ENCODE data around the gene STK39.

Gene STK39

DNA sequence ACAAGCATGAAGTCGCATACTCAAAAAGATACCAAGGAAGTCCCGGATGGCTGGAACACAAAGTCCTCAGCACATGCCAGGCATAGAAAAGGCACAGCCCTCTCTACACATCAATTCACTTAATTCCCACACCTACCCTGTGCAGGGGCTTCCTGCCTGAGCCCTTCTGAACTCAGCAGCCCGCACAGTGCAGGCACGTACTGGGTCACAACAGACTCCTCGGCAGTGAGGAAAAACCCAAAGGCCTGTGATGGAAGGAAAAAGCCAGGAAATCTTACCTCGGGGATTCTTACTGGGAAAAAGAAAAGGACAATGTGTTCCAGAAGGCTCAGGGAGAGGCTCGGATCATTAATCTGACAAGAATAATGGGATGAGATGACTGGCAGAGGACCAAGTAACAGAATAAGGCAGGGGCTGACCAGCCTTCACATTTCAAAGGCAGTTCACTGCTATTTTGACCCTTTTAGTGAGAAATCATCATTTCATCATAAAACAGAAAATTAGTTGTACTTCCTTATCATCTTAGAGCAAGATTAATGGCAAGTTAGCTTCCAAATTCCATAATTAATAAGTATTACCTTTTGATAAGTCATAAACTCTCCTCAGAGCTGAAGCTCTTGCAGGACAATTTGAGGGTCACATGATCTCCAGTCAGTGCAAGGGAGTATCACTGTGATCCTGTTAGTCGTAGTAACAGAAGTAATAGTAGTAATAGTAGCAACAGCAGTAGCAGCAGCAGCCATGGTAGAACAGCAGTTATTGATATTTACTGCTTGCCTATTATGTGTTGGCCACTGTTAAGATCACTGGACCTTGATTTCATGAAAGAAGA is 87.4 kb downstream of the STK39 start:
- no peak for DNase-seq (ENCODE audit: low spot score)

DNA sequence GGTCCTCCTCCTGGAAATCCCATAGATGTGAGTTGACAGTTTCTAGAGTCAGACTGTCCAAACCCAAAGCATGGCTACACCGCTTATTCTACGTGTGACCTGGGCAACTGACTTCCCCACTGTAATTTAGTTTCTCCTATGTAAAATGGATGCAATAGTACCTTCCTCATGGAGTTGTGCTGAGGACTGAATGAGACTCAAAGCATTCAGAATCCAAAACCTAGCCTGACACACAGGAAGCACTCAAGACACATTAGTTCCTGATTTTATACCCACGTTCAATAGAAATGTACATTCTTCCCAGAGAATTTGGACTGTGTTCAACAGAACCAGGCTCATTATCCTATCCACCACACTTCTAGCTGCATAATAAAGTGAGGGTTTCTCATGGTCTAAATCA is 88.8 kb downstream of the STK39 start:
- DNase-seq (ENCODE audit: low spot score), result peak; percentile 7

DNA sequence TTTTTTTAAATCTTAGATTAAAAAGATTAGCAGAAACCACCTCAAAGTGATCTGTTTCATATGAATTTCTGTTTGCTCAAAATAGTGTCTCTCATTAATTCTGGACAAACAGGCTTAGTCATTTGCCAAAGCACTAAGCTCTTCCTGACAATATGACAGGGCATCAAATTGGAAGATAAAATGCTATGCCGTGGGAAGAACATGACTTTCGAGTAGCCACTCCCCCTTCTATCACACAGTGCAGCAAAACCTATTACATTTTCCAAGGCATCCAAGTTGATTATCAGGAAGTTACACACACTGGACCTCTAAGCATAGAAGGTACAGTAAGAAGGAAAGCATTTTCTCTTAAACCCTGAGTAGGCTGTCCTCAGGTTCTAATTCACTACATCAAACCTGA is 89.5 kb downstream of the STK39 start:
- peak; percentile 21 for DNase-seq (ENCODE audit: low spot score)

DNA sequence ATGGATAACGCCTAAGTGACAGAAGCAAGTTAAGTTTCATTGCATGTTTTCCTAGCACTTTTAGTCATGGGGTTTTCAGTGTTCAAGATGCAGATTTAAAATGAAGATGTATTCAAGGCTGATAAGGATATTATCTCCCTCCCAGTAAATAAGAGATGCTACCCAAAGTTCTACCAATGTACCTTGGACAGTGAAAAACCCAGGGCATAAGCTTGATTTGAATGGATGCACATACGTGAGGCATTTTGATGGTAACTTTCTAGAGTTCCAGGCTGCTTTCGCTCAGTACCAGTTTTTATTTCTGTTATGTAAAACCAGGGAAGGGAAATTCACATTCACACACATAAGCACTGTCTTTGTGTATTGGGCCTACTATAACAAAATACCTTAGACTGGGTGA is 90.3 kb downstream of the STK39 start:
- DNase-seq (ENCODE audit: low spot score), result no peak

DNA sequence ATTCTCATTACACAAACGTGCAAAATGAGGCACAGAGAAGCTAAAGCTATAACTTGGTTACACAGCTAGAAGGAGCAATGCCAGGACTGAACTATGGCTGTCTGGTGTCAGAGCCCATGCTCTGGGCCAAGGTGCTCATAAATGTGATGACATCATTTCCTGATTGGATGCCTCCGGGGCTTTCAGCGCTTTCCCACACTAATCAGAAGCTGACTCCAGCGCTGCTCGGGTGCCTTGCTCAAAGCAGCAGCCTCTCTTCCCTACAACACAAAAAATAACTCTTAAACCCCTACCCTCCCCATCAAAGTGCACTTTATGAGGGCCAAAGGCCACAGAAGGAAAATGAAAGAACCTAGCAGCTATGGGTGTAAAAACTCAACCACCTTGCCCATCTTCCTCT is 90.7 kb downstream of the STK39 start:
- DNase-seq (ENCODE audit: low spot score), result no peak

DNA sequence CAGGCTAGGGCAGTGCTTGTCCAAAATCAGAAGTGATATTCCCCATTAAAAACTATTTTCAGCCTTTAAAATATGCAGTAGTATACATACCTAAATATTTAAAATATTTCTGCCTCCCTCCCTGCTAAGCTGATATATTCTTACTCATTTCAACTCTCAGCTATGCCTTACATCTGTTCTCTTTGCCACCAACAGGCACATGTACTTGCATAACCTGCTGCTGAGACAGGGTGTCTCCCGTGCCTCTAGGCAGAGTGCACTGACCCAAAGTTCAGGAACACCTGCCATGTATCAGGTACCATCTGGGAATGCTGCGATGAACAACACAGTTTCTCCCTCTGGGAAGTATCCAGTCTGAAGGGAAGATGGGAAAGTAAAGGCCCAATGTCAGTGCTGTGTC is 91.7 kb downstream of the STK39 start:
- no peak for DNase-seq (ENCODE audit: low spot score)

DNA sequence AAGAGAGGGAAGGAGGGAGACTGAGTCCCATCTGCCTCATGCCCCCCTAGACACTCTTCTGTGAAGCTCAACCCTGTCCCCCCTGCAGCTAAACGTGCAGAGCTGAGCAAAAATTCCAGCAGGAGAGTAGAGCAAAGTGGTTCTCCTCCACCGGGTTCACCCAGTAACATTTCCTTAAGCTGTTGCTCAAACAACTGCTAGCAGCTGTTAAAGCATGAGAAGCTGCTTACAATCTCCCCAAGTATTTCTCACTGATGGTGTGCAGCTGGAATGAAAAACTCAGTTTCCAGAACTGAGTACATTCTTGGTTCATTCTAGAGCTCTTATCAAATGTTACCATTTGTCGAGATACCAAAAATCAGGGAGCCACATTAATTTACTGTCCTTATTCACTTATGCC is 92.3 kb downstream of the STK39 start:
- DNase-seq (ENCODE audit: low spot score), result no peak

DNA sequence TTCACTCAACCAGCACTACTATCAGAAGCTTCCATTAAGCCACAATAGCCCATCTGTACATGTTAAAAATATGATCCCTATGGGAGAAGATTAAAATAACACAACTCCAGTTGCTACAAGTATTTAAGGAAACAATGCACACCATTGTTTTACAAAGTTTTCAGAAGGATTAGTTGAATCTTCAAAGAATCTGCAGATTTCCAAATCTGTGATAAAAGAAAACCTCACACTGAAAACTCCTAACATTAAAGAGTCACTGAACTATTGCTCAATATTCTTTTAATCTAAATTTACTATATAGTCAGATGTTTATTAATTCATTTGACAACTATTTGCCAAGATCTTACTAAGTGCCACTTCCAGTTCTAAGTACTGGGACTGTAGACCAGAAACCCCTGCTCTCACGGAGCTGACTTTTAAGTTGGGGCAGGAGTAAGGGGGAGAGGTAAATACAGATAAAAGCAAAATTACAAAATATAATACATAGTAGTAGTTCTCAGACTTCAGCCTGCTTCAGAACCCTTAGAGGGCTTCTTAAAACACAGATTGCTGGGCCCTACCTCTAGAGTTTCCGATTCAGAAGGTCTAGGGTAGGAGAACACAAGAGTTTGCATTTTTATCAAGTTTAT is 94.4 kb downstream of the STK39 start:
- DNase-seq (ENCODE audit: low spot score), result no peak

DNA sequence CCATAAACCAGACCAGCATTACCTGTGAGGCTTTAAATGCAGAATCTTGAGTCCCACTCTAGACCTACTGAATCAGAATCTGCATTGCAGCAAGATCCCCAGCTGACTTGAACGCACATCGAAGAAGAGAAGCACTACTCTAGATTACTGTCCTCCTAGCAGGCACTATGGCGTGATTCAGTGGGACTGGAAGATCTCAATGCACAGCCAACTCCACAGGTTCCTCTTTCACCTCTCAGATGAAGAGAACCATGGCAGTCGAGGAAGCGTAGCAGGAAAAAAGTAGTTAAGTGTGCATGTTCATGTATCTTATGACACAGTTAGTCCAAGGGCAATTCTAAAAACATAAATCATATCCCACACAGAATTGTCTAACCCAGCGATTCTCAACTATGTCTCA is 97.4 kb downstream of the STK39 start:
- no peak for DNase-seq (ENCODE audit: low spot score)

DNA sequence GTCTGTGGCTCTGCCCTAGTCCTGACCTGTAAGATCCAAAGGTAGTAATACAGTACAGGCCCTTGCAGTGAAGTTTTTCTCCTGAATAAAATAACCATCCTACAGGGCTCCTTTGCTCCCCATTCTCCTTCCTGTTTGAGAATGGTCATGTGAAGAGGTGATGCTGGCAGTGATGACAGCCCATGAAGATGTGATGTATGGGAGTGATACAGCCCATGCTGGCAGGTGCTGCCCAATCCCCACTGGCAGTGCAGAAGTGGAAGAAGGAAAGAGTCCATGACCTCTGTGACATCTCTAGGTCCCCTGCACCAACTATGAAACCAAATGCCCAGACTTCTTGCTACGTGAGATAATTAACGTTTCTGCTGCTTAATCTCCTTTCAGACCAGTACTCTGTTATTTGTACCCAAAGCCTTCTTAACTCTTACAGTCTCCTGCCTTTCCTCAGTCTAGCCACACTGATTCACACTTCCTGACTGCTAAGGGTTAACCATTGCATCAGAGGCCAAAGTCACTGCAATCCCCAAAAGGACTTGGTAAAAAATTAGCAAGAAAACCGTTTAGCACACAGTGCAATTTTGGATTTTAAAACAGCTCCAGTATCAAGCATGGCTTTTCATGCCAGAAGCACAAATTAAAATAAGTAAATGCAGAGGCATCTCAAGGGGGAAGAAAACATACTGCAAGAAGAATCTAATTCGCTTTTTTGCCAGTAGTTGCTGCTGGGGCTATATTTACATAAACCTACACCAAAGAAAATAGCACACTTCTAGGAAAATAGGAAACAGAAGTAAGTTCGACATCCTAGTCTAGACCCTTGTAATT is 98.0 kb downstream of the STK39 start:
- DNase-seq (ENCODE audit: low spot score), result no peak

DNA sequence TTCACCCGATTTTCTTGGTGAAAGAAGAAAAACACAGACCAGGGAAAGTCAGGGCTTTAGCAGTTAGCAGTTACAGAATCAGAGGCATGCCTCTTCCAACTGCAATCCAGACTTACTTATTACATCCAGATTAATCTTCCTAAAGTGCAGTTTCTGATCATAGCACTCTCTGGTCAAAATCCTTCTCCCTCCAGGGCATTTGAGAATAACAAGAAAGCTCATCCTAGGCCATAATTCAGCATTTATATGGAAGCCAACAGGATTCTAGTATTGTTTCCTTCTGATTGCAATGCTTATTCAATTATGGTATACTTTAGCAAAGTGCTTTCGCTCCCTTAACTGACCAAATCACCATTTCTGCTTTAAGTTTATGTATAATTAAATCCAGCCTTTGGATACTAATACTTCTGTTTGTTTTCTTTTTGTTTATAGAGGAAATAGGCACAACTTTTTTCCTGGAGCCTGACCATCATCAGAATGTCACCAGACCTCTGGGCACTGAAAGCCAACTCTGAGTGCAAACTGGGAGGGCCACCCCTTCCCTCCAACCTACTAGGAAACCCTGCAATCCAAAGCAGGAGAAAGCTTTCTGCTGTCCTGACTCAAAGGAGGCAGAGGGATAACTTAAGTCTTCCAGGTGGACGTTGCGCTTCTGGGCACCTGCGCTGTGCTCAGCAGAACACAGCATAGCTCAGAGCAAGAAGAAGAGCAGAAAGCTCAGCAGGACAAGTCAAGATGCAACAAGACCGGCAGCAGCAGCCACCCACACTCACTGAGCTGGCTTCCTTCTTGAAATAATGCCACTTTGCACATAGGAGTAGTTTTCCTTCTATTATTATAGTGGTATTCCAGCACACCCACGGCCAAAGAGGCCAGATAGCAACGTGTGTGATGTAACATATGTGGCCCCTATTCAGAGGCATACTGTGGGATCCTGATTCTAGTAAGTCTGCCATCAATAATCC is 99.3 kb downstream of the STK39 start:
- no peak for DNase-seq (ENCODE audit: low spot score)

DNA sequence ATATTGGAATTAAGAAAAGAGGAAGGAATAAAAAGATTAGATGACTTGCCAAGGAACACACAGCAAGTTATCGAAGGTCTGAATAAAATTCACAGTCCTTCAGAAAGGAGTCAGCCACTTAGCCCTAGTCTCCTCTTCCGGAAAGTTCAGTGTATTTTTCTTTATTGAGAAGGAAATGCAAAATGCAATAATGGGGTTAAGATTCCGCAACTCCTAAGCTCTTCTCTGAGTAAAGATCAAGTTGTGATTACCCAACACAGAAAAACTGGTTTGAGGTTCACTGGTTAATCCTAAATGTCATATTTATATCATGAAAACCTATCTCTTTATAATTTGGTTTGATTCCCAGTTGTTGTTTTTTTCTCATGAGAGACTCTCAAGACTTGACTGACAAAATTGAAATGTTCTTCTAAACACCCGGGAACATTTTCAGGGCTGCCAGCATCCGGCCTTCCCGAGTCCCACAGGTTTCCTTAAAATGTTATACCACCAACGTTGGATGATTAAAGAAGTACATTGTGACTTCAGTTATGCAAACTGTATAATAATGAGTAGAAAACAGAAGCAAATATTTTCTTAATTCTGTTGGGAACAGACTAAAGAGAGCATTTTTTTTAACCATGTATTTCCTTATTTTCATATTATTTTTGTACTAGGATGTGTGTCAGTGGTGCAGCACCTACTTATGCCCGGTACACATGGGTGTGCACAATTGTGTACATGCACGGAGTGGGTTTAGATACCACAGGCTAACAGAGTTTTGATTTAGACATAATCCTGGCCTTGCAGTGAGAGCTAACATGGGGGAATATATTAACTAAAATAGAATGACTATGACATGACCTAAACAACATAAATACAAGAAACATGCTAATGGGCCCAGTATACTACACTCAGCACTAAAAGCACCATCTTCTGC is 100.2 kb downstream of the STK39 start:
- no peak for DNase-seq (ENCODE audit: low spot score)

DNA sequence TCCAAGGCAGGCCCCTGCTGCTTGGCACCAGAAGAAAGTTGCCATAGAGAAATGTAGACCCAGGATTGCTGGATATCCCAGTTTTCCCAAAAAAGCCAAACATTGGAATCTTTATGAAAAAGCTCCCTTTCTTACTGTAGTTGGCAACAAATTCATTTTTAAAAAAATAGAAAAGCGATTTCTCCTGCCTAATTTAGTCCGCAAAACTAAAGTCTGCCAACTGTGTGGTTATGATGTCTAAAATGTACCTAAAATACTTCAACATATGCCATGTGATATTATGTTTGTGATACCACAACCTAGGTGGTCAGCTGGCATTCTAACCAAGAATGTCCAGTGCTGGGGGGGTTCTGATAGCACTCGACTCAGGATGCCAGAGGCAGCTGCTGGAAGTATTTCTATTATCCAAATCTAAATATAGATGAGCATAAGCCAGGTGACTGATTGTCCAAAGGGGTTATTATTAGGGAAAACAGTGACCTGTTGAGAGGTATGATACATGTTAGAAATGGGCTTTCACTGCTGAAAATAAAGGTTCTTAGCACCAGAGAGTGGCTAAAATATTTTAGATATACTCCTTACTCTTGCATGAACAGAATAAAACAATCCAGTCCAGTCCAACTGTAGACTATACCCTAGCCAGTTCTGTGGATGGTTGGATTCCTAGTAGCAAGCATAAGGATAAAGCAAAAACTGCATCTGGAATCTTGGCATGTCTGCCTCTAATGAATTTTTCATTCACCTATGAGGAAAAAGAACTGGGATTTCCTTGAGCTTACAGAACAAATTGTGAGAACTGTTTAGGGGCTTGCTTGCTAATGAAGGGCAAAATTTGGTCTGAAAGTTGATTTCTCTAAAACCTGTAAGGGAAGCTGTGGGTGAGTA is 101.7 kb downstream of the STK39 start:
- DNase-seq (ENCODE audit: low spot score), result no peak

DNA sequence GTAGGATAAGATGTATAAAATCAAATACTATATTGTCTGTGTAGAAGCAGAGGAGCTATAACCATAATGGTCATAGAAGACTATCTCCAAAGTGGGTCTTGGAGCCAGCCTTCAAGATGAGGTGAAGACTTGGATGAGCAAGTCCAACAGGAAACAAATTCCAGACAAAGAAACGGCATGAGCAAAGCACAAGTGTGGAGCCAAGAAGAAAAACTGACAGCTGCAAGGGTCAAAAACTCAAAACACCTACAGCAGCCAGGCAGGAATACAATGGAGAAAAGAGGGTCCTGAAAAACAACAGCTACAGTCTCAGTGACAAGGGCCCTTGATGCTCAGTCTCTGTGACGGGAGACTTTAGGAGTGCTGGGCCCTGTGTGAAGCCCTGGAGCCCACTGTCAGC is 102.4 kb downstream of the STK39 start:
- DNase-seq (ENCODE audit: low spot score), result no peak

DNA sequence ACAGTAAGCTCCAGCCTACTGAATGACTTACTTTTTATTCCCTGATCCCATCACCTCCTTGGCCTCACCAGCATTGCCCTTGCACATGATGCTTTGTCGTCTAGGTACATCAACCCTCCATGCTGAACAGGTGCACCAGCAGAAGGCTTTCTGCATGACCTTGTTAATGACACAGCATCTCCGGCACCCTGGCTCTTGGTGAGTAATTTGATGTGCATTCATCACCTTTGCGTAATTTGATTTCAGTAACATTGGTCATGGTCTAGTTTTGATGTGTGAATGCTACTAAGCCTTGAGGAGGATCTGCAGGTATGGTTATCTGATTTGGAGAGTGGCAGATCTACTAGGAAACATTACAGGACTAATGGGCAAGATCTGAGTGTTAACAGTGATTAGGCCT is 103.6 kb downstream of the STK39 start:
- DNase-seq (ENCODE audit: low spot score), result no peak

DNA sequence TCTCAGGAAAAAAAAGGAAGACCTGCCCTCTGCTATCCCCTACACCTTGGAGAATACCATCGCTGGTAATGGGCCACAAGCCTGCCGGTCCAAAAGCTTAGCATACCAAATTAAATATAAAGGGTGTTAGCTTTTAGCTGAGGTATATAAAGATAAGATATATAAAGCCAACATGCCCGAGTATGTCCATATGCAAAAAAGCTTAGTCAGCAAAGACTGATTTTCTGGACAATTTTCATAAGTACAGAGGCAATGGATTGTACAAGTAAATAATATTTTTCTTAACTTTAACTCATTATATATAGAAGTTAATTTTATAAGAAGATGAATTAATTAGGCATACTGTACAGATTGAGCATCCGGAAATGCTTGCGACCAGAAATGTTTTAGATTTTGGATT is 106.5 kb downstream of the STK39 start:
- DNase-seq (ENCODE audit: low spot score), result no peak

DNA sequence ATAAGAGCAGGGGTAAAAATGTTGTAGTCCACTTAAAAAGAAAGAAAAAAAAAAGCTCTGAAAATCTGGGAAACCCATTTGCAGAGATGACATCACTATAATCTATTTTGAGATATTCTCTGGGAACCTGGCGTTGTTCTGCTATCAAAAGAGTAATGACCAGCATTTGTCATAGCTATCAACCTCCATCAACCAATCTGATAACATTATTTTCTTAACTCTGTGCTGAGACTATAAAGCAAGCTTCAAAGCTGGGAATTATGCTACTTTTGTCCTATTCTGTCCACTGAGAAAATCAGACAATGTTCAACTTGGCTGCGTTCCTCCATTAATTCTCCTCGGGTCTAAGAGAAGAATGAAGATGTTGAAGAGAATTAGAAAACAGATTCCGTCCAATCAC is 107.5 kb downstream of the STK39 start:
- no peak for DNase-seq (ENCODE audit: low spot score)

DNA sequence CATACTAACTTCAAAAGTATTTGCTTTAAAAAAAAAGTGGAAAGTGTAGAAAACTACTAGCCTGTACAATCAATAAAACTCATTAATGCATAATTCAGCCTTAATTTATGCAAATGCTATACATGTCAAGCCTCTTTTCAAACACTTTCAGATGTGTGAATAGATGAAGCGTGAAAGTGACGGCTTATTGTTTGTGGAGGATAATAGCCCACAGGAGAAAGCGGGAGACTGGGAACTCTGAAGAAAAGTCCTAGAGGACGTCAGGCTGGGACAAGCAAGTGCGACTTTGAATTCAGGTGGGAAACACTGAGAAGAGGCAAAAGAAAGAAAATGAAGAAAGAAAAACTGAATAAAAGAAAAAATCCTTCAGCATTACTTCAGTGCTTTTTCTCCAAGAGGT is 108.5 kb downstream of the STK39 start:
- no peak for DNase-seq (ENCODE audit: low spot score)

DNA sequence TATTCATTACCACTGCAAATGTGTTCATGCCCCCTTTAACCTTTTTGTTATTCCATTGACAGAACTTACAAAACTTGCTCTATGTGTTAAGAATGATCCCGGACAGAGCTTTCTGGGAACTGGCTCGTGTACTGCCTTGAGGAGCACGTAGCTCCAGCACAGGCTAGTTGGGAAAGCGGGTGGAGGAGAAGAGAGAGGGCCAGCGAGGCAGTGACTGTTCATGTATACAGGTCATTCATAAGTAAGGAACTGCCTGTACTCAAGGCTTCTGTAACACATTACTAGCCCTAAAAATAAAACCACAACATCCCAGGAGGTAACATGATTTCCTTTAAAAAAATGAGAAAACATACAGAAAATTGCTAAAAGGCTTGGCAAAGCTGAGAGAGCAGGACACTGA is 109.0 kb downstream of the STK39 start:
- no peak for DNase-seq (ENCODE audit: low spot score)

Data from kidney capillary endothelial cell (primary cell).